Stomach (tissue), 9 donors: Measurements from ENCODE around the gene MAST3. TPM values are rescaled to one million over a fixed set of nuclear protein-coding genes. Genes with fewer than 3 reads are reported as not detected.

Experiments
- DNase-seq, 2 donors: peaks; one replicate each; pipeline versions ENCODE4 v3.0.0 to v3.0.0-alpha.2; 2013 to 2019
- H3K27ac ChIP-seq, 5 donors: fragments of 200-600 bp in 4 of 5; sonication (generic) in 4 of 5; one replicate each; pipeline ENCODE4 v1.5.1; 2013 to 2019; ENCODE audit warnings: mild to moderate bottlenecking in 1 of 5, moderate library complexity in 1 of 5
- H3K27me3 ChIP-seq, 3 donors: fragments of 200-600 bp; sonication (generic); one replicate each; pipeline ENCODE4 v1.5.1; 2017 to 2019; ENCODE audit warnings: mixed run types in 1 of 3
- H3K36me3 ChIP-seq, 4 donors: fragments of 200-600 bp; sonication (generic); 1 replicate in 3 of 4; 2 replicates in 1 of 4; pipeline ENCODE4 v1.5.1; 2016 to 2019
- H3K4me1 ChIP-seq, 4 donors: fragments of 200-600 bp; sonication (generic); one replicate each; pipeline ENCODE4 v1.5.1; 2016 to 2019
- H3K4me3 ChIP-seq, 4 donors: fragments of 200-600 bp; sonication (generic) in 3 of 4; one replicate each; pipeline ENCODE4 v1.5.1; 2016 to 2019; ENCODE audit warnings: mild to moderate bottlenecking in 1 of 4
- H3K9me3 ChIP-seq, 4 donors: fragments of 200-600 bp; sonication (generic); one replicate each; pipeline ENCODE4 v1.5.1; 2016 to 2019
- CTCF ChIP-seq, 7 experiments: fragments of 450-650 bp in 4 of 7; fragments of 200-600 bp in 3 of 7; sonication (generic) in 3 of 7; IDR thresholded peaks; one replicate each; pipeline ENCODE4 v1.5.1; 2016 to 2019; ENCODE audit warnings: antibody characterized with exemption in 7 of 7, control low read depth in 2 of 7, mild to moderate bottlenecking in 1 of 7
- EP300 ChIP-seq: sonication (generic); formaldehyde crosslinking; IDR thresholded peaks from one replicate; pipeline ENCODE4 v1.6.1; 2017; ENCODE audit warnings: antibody characterized with exemption
- POLR2A ChIP-seq, 4 donors: fragments of 450-650 bp; IDR thresholded peaks; one replicate each; pipeline ENCODE4 v1.6.1; 2016; ENCODE audit warnings: antibody characterized with exemption in 4 of 4, control low read depth in 2 of 4, mild to moderate bottlenecking in 1 of 4, moderate library complexity in 1 of 4
- POLR2AphosphoS5 ChIP-seq, 3 donors: sonication (generic); formaldehyde crosslinking; IDR thresholded peaks; one replicate each; pipeline ENCODE4 v1.6.1; 2016; ENCODE audit warnings: antibody characterized with exemption in 3 of 3
- WGBS, 5 donors: extraction: QIAGEN DNeasy Blood & Tissue Kit in 3 of 5; methylation state at CpG; one replicate each; pipeline versions ENCODE4 v1.1.5 to v1.1.7; 2013 to 2018; 5-methylcytosine and 5-hydroxymethylcytosine counted together
- intact Hi-C: fragments of 100-400 bp; cut with DNase I; formaldehyde crosslinking; loops from one replicate; pipeline ENCODE4 v1.15.1; 2023; ENCODE audit warnings: low total_unique reads
- polyA plus RNA-seq, 3 donors: library from polyadenylated mRNA; stranded (reverse); fragments of 200-250 nt; gene quantifications; one replicate each; pipeline ENCODE4 v1.2.3, GENCODE V29; 2013
- total RNA-seq, 5 donors: library from RNA; depleted of rRNA; stranded (reverse); fragments of >200 nt; gene quantifications; one replicate each; pipeline versions ENCODE4 v1.1.0 to v1.2.3, GENCODE V29; 2014 to 2016
- donor health status: healthy with polysubstance abuse.
- donor health status: Bipolar disorder and iron deficiency.
- donor health status: healthy.

Gene MAST3
- total and polyA plus RNA-seq, 8 donors: 1.7 to 29.0 (median 6.9) TPM

GRCh38 chr19:18144361-18144760, 46.8 kb downstream of the MAST3 start:
- peaks cover 38 to 99% (median 93%) of the 10 kb centered on the region in 4 donors for H3K36me3 ChIP-seq
- no peaks in the 10 kb centered on the region for H3K27me3 ChIP-seq
- TF ChIP-seq POLR2A (IDR thresholded peaks at IDR 0.05): no peak
- H3K27ac ChIP-seq: no peak overlapping the region
- H3K9me3 ChIP-seq: no peaks in the 10 kb centered on the region
- H3K4me1 ChIP-seq: no peaks in the 10 kb centered on the region
- no peak for DNase-seq
- intact Hi-C loops: no loop called here
- H3K4me3 ChIP-seq: no peak overlapping the region
- 71 to 95% (median 91%) methylated on average over 2 to 16 of the region's 16 CpGs for WGBS, 5 donors

GRCh38 chr19:18144906-18145305, 47.3 kb downstream of the MAST3 start:
- intact Hi-C loops: no loop called here
- no peaks in the 10 kb centered on the region for H3K27me3 ChIP-seq
- TF ChIP-seq CTCF (IDR thresholded peaks at IDR 0.05) (no peak), EP300 (no peak), POLR2AphosphoS5 (IDR thresholded peaks at IDR 0.05) (no peak), POLR2A (IDR thresholded peaks at IDR 0.05) (no peak)
- no peak overlapping the region for H3K27ac ChIP-seq
- peaks cover 38 to 96% (median 94%) of the 10 kb centered on the region in 4 donors for H3K36me3 ChIP-seq
- H3K4me1 ChIP-seq: no peaks in the 10 kb centered on the region
- H3K9me3 ChIP-seq: no peaks in the 10 kb centered on the region
- DNase-seq: no peak
- no peak overlapping the region for H3K4me3 ChIP-seq
- WGBS, 5 donors: 95 to 98% (median 97%) methylated on average over 25 to 28 of the region's 28 CpGs

DNA sequence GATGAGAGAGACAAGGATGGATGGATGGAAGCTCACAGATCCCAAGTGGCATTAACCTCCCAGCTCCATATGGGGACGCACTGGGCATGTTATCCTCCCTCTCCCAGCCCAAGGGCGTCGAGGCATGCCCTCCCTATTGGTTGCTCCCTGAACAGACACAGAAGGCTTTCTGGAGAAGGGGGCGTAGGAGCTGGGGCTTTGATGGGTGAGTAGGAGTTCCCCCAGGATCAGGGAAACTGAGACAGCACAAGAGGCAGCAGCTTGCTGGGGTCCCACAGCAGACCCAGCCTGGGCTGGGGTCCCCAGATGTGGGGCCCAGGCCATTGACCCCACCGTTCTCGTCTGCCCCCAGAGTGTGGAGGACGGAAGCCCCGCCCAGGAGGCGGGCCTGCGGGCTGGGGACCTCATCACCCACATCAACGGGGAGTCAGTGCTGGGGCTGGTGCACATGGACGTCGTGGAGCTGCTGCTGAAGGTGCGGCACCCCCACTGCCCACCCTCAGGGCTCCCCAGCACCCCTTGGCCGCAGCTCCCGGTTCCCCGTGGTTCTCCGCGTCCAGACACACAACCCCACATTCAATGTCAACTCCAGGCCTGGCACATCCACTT, 47.9 kb downstream of the MAST3 start:
- TF ChIP-seq EP300 (no peak), POLR2A (IDR thresholded peaks at IDR 0.05) (no peak), POLR2AphosphoS5 (IDR thresholded peaks at IDR 0.05) (no peak), CTCF (IDR thresholded peaks at IDR 0.05) (no peak)
- Histone ChIP-seq H3K4me3 (no peak overlapping the region), H3K27me3 (no peaks in the 10 kb centered on the region), H3K27ac (no peak overlapping the region), H3K36me3 (peaks cover 34 to 93% (median 89%) of the 10 kb centered on the region in 4 donors), H3K9me3 (no peaks in the 10 kb centered on the region), H3K4me1 (no peaks in the 10 kb centered on the region)
- WGBS, 5 donors: 94 to 99% (median 96%) methylated on average over 10 to 19 of the region's 19 CpGs
- intact Hi-C loops: no loop called here
- no peak for DNase-seq

GRCh38 chr19:18147396-18147795, 49.8 kb downstream of the MAST3 start:
- Histone ChIP-seq H3K4me1 (peaks cover 8 to 12% (median 12%) of the 10 kb centered on the region in 4 donors), H3K9me3 (no peaks in the 10 kb centered on the region), H3K36me3 (peaks cover 33 to 77% (median 71%) of the 10 kb centered on the region in 4 donors), H3K4me3 (no peak overlapping the region), H3K27me3 (no peaks in the 10 kb centered on the region), H3K27ac (no peak overlapping the region)
- 92 to 95% (median 93%) methylated on average over 11 to 13 of the region's 13 CpGs for WGBS, 5 donors
- intact Hi-C loops: no loop called here
- DNase-seq: no peak
- no peak for TF ChIP-seq POLR2AphosphoS5 (IDR thresholded peaks at IDR 0.05)
- no peak for TF ChIP-seq EP300
- TF ChIP-seq CTCF (IDR thresholded peaks at IDR 0.05): no peak
- TF ChIP-seq POLR2A (IDR thresholded peaks at IDR 0.05): no peak

DNA sequence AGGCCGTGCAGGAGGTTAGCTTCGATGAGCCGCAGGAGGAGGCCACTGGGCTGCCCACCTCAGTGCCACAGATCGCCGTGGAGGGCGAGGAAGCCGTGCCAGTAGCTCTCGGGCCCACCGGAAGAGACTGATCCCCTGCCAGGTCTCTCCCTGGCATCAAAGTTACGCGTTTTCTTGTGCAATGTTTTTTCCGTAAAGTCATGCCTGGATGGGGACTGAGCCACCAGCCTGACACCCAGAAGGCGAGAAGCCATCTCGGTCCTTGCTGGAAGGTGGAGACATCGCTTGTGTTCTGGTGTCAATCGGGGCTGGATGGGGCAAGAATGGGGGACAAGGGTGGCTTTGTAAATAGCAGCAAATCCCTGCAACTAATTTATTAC, 52.0 kb downstream of the MAST3 start:
- TF ChIP-seq POLR2A (IDR thresholded peaks at IDR 0.05) (no peak), EP300 (no peak), CTCF (IDR thresholded peaks at IDR 0.05) (no peak), POLR2AphosphoS5 (IDR thresholded peaks at IDR 0.05) (no peak)
- 87 to 90% (median 88%) methylated on average over 16 of the region's 16 CpGs for WGBS, 5 donors
- no peak for DNase-seq
- no peaks in the 10 kb centered on the region for H3K27me3 ChIP-seq
- H3K27ac ChIP-seq: no peak overlapping the region
- no peaks in the 10 kb centered on the region for H3K9me3 ChIP-seq
- H3K36me3 ChIP-seq: peaks cover 15 to 55% (median 49%) of the 10 kb centered on the region in 4 donors
- intact Hi-C loops: no loop called here
- H3K4me1 ChIP-seq: peaks cover 19 to 27% (median 25%) of the 10 kb centered on the region in 4 donors
- no peak overlapping the region for H3K4me3 ChIP-seq
